H9 (cell line): Measurements from ENCODE around the gene BICD1. TPM values are rescaled to one million over a fixed set of nuclear protein-coding genes. Genes with fewer than 3 reads are reported as not detected.

ENCODE experiments used
- DNase-seq: peaks from one replicate; pipeline ENCODE4 v3.0.0-alpha.2; 2017
- H2AFZ ChIP-seq: one replicate; pipeline ENCODE4 v1.6.1; 2013; ENCODE audit warnings: mild to moderate bottlenecking, low read length, control low read depth, moderate library complexity
- H2AK5ac ChIP-seq: 2 replicates; pipeline ENCODE4 v1.6.1; 2013; ENCODE audit warnings: low read length, control low read depth, mixed read lengths; ENCODE audit not compliant: insufficient read length
- H2BK120ac ChIP-seq: one replicate; pipeline ENCODE4 v1.6.1; 2013; ENCODE audit warnings: low read depth, mild to moderate bottlenecking, low read length, control low read depth, inconsistent platforms; ENCODE audit not compliant: poor library complexity, severe bottlenecking
- H2BK12ac ChIP-seq: 2 replicates; pipeline ENCODE4 v1.6.1; 2013; ENCODE audit warnings: low read length, control low read depth, mixed read lengths, low read depth; ENCODE audit not compliant: insufficient read length
- H2BK15ac ChIP-seq: 2 replicates; pipeline ENCODE4 v1.6.1; 2013; ENCODE audit warnings: low read depth, low read length, control low read depth
- H2BK20ac ChIP-seq: one replicate; pipeline ENCODE4 v1.6.1; 2013; ENCODE audit warnings: low read depth, mild to moderate bottlenecking, low read length, control low read depth, inconsistent platforms; ENCODE audit not compliant: poor library complexity, severe bottlenecking
- H2BK5ac ChIP-seq: 2 replicates; pipeline ENCODE4 v1.6.1; 2013; ENCODE audit warnings: low read length, control low read depth, mixed read lengths; ENCODE audit not compliant: insufficient read length
- H3K14ac ChIP-seq: 2 replicates; pipeline ENCODE4 v1.6.1; 2013; ENCODE audit warnings: low read length, control low read depth; ENCODE audit not compliant: insufficient read depth
- H3K18ac ChIP-seq: 2 replicates; pipeline ENCODE4 v1.6.1; 2013; ENCODE audit warnings: low read depth, mild to moderate bottlenecking, mixed read lengths, low read length, control low read depth; ENCODE audit not compliant: insufficient read length
- H3K23ac ChIP-seq: 2 replicates; pipeline ENCODE4 v1.6.1; 2013; ENCODE audit warnings: low read length, control low read depth, mixed read lengths, low read depth; ENCODE audit not compliant: insufficient read length
- H3K23me2 ChIP-seq: 2 replicates; pipeline ENCODE4 v1.6.1; 2013; ENCODE audit warnings: low read depth, mild to moderate bottlenecking, mixed read lengths, low read length, control low read depth; ENCODE audit not compliant: insufficient read length, poor library complexity, severe bottlenecking
- H3K27ac ChIP-seq: 2 replicates; pipeline ENCODE4 v1.5.1; 2013; ENCODE audit warnings: low read length, control low read depth, mixed read lengths, low read depth; ENCODE audit not compliant: insufficient read length
- H3K27me3 ChIP-seq: 2 replicates; pipeline ENCODE4 v1.6.1; 2013; ENCODE audit warnings: low read length, control low read depth, inconsistent platforms; ENCODE audit not compliant: insufficient read depth
- H3K4ac ChIP-seq: 2 replicates; pipeline ENCODE4 v1.6.1; 2013; ENCODE audit warnings: low read depth, mild to moderate bottlenecking, control low read depth, inconsistent platforms, low read length, moderate library complexity
- H3K4me1 ChIP-seq: 2 replicates; pipeline ENCODE4 v1.6.1; 2013; ENCODE audit warnings: low read length, control low read depth, inconsistent platforms; ENCODE audit not compliant: insufficient read depth
- H3K4me2 ChIP-seq: 2 replicates; pipeline ENCODE4 v1.6.1; 2013; ENCODE audit warnings: low read length, control low read depth, mixed read lengths; ENCODE audit not compliant: insufficient read length, insufficient read depth
- H3K56ac ChIP-seq: 2 replicates; pipeline ENCODE4 v1.6.1; 2013; ENCODE audit warnings: low read depth, mild to moderate bottlenecking, mixed read lengths, low read length, control low read depth; ENCODE audit not compliant: insufficient read length
- H3K79me1 ChIP-seq: 2 replicates; pipeline ENCODE4 v1.6.1; 2013; ENCODE audit warnings: low read depth, mild to moderate bottlenecking, moderate library complexity, low read length, control low read depth, inconsistent platforms; ENCODE audit not compliant: insufficient read depth, poor library complexity, severe bottlenecking
- H3K79me2 ChIP-seq: 2 replicates; pipeline ENCODE4 v1.6.1; 2013; ENCODE audit warnings: low read length, control low read depth, inconsistent platforms; ENCODE audit not compliant: insufficient read depth
- H3K9ac ChIP-seq: 2 replicates; pipeline ENCODE4 v1.6.1; 2013; ENCODE audit warnings: low read length, control low read depth, mixed read lengths; ENCODE audit not compliant: insufficient read length; ENCODE audit errors: extremely low read depth
- H3K9me3 ChIP-seq: one replicate; pipeline ENCODE4 v1.6.1; 2013; ENCODE audit warnings: low read depth, low read length, inconsistent platforms; ENCODE audit not compliant: control insufficient read depth
- H3T11ph ChIP-seq: one replicate; pipeline ENCODE4 v1.6.1; 2013; ENCODE audit warnings: mild to moderate bottlenecking, low read length, control low read depth, inconsistent platforms
- H4K20me1 ChIP-seq: one replicate; pipeline ENCODE4 v1.6.1; 2013; ENCODE audit not compliant: control insufficient read depth, insufficient read length, insufficient read depth
- H4K5ac ChIP-seq: 2 replicates; pipeline ENCODE4 v1.6.1; 2013; ENCODE audit warnings: low read depth, mild to moderate bottlenecking, mixed read lengths, low read length, control low read depth; ENCODE audit not compliant: insufficient read length
- H4K8ac ChIP-seq: replicated peaks from 2 replicates; pipeline ENCODE4 v1.6.1; 2013; ENCODE audit warnings: low read length, control low read depth, mixed read lengths, low read depth; ENCODE audit not compliant: insufficient read length
- H4K91ac ChIP-seq: 2 replicates; pipeline ENCODE4 v1.6.1; 2013; ENCODE audit warnings: low read depth, mild to moderate bottlenecking, moderate library complexity, mixed read lengths, low read length, control low read depth; ENCODE audit not compliant: insufficient read length
- H3K27ac Mint-ChIP-seq, 3 experiments: 2 replicates in 2 of 3; 3 replicates in 1 of 3; pipeline ENCODE4 v1.8.0; 2020 to 2021; ENCODE audit warnings: mixed read lengths in 3 of 3, mild to moderate bottlenecking in 1 of 3, moderate library complexity in 1 of 3
- H3K27me3 Mint-ChIP-seq: 2 replicates; pipeline ENCODE4 v1.8.0; 2021; ENCODE audit warnings: low read depth, mild to moderate bottlenecking, moderate library complexity, mixed read lengths
- H3K36me3 Mint-ChIP-seq, 3 experiments: 2 replicates in 2 of 3; 3 replicates in 1 of 3; pipeline ENCODE4 v1.8.0; 2020 to 2021; ENCODE audit warnings: low read depth in 3 of 3, mixed read lengths in 3 of 3; ENCODE audit not compliant: insufficient read depth in 1 of 3
- H3K4me1 Mint-ChIP-seq, 2 experiments: 2 replicates each; pipeline ENCODE4 v1.8.0; 2020; ENCODE audit warnings: mixed read lengths in 2 of 2
- H3K4me3 Mint-ChIP-seq, 2 experiments: 2 replicates in 1 of 2; 3 replicates in 1 of 2; pipeline ENCODE4 v1.8.0; 2020 to 2021; ENCODE audit warnings: mild to moderate bottlenecking in 2 of 2, mixed read lengths in 2 of 2, moderate library complexity in 1 of 2
- H3K9me3 Mint-ChIP-seq, 2 experiments: 2 replicates in 1 of 2; 3 replicates in 1 of 2; pipeline ENCODE4 v1.8.0; 2020; ENCODE audit warnings: mild to moderate bottlenecking in 2 of 2, mixed read lengths in 2 of 2, moderate library complexity in 1 of 2
- CTCF ChIP-seq: fragments of 200-600 bp; sonication (generic); conservative IDR thresholded peaks from 3 replicates; pipeline ENCODE4 v1.8.0; 2021; ENCODE audit warnings: antibody characterized with exemption, mild to moderate bottlenecking
- WGBS: extraction: QIAGEN DNeasy Blood & Tissue Kit; methylation state at CpG from one replicate; pipeline ENCODE4 v1.1.7; 2013; ENCODE audit warnings: missing lambda C conversion rate, low lambda C conversion rate, mixed read lengths; ENCODE audit not compliant: insufficient read length; ENCODE audit errors: extremely low coverage; 5-methylcytosine and 5-hydroxymethylcytosine counted together
- total RNA-seq: library from RNA; stranded (reverse); gene quantifications from 2 replicates; pipeline ENCODE4 v1.2.1, GENCODE V29; 2021

The BICD1 gene
- total RNA-seq, 1 experiment from 2014 or later, result 134 TPM

GRCh38 chr12:32166510-32166909 is 59.9 kb downstream of the BICD1 start:
- Histone ChIP-seq H3K27ac (no peak overlapping the region), H2BK12ac (no peak overlapping the region), H3K23me2 (no peaks in the 10 kb centered on the region), H3K9me3 (no peaks in the 10 kb centered on the region), H3K4me1 (peaks cover 5% of the 10 kb centered on the region), H3K23ac (no peak overlapping the region), H3K14ac (no peak overlapping the region), H3K79me1 (peaks cover 2% of the 10 kb centered on the region), H2BK15ac (no peak overlapping the region), H4K8ac (no peak overlapping the region), H2BK20ac (no peak overlapping the region), H2AFZ (no peak overlapping the region), H2AK5ac (no peak overlapping the region), H3K27me3 (no peaks in the 10 kb centered on the region), H3K79me2 (peaks cover 2% of the 10 kb centered on the region; the same call in 1 of the 2 replicates), H3K9ac (no peak overlapping the region), H3T11ph (no peak overlapping the region), H4K20me1 (no peaks in the 10 kb centered on the region), H3K4ac (no peak overlapping the region), H3K4me2 (no peak overlapping the region), H2BK120ac (no peak overlapping the region), H4K91ac (no peak overlapping the region), H3K18ac (no peak overlapping the region), H2BK5ac (no peak overlapping the region), H4K5ac (no peak overlapping the region), H3K56ac (no peak overlapping the region)
- WGBS, result no CpG with 5 or more reads among the region's 4 CpGs
- H3K27me3 Mint-ChIP-seq, result no peaks in the 10 kb centered on the region
- no peak overlapping the region for H3K4me3 Mint-ChIP-seq
- TF ChIP-seq CTCF, result no peak
- peaks cover 4 to 14% (median 9%) of the 10 kb centered on the region in 3 experiments; a peak in 6 of 7 replicates for H3K36me3 Mint-ChIP-seq
- peaks cover 14 to 21% of the 10 kb centered on the region in 2 experiments for H3K4me1 Mint-ChIP-seq
- no peak for DNase-seq
- no peak overlapping the region for H3K27ac Mint-ChIP-seq
- H3K9me3 Mint-ChIP-seq, result no peaks in the 10 kb centered on the region
